ENCODE measurements around the gene C2CD2L.
A peak's percentile ranks its signal among the peaks of the same experiment; 100 is the strongest.
"Not testable (repeated sequence)": the region's sequence is repeated elsewhere in the genome, so short reads cannot be mapped to it uniquely, and the experiment has no call there.

Gene C2CD2L

GRCh38 chr11:119106564-119107537 is at the start of gene C2CD2L:
C2CD2L (plus strand) TSS chr11:119107344; CDS start chr11:119107742, 398 bp downstream.
- peak; percentile 88 to 91 for DNase-seq

- DNase-seq = not testable (repeated sequence)
These were observed 48.0 kb upstream of the C2CD2L start for GRCh38 chr11:119059128-119059527.

DNA sequence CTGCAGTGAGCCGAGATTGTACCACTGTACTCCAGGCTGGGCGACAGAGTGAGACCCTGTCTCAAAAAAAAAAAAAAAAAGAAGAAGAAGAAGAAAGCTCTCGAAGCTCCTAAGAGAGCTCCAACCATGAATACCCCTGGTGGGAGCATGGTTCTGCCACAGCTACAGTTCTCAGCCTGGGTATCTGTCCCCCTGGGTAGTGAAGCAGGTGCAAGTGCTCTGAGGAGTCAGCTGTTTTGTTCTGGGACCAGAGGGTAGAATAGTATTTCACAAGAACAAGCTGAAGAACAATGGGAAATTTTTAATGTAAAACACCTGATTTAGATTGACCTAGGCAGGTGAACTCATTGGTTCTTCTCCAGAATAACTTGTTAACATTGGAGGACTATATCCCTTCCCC is 45.9 kb upstream of the C2CD2L start:
- no peak for DNase-seq

- no peak for DNase-seq
These were observed 44.4 kb upstream of the C2CD2L start for GRCh38 chr11:119062779-119063178.

DNA sequence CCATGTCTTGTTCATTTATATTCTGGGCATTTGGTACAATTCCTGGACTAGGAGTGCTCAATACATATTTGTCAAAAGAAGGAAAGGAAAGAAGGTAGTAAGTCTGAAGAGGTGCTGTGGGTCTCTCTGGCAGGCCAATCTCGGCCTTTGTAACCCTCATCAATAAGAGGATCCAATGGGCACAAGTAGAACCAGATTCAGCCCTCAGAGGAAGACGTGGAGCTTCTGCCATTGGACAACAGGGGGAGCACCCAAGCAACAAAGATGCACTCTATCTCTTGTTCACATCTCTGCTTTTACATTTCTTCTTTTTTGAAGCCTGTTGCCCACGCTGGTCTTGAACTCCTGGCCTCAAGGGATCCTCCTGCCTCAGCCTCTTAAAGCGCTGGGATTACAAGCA is 41.8 kb upstream of the C2CD2L start:
- DNase-seq = peak; percentile 34 to 49

- DNase-seq = peak; percentile 98 to 99
These were observed 39.5 kb upstream of the C2CD2L start, which contains the start of gene VPS11 for GRCh38 chr11:119067371-119068222. VPS11 (plus strand) TSS chr11:119067818; CDS start chr11:119067824, 6 bp downstream.

GRCh38 chr11:119077839-119078238 is 29.3 kb upstream of the C2CD2L start:
- DNase-seq = no peak

- DNase-seq = no peak
These were observed 28.3 kb upstream of the C2CD2L start for GRCh38 chr11:119078675-119079420.

DNA sequence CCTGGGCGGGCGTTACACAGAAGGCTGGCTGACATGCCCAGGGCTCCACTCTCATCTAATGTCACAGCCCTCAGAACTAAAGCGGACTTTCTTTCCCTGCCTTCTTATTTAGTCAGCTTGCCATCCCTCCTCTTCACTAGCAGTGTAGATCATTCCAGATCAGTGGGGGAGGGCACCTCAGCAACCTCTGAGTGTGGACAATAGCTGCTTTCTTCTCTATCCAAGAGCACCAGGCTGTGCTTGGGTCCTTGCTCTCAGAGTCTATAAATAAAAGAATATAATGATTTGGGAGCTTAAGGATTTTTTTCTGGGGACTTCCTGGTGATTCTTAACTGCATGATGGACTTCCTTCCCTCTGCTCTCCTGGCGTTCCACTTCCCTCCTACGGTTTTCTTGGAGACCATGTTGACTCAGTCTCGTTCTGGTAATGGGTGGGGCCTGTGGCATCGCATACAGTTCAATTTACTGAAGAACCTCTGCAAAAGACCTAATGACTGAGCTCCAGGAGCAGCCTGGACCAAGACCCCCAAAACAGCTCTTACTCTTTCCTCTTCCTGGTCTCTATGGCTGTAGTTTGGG is 25.4 kb upstream of the C2CD2L start:
- no peak for DNase-seq

DNA sequence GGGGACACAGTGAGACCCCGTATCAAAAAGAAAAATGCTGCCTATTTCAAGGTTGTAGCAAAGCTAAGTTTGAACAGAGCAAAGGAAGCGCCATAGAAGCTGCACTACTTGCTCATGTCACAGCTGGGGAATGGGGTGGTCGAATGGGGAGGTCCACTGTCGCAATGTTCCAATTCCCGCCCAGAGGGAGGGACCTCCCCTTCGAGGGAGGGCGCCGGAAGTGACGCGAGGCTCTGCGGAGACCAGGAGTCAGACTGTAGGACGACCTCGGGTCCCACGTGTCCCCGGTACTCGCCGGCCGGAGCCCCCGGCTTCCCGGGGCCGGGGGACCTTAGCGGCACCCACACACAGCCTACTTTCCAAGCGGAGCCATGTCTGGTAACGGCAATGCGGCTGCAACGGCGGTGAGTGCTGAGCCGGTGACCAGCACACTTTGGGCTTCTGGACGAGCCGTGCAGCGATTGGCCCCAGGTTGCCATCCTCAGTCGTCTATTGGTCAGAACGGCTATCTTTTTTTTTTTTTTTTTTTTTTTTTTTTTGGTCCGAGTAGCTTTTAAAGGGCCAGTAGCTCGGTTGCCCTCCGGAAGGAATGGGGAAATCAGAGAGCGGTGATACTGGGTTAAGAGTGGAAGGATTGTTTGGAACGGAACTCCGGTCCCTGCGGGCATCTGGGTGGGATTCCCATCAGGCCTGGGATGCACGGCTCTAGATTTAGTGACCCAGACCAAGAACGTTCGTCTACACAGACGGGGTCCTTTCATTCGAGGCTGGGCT is 22.3 kb upstream of the C2CD2L start, which contains the start of gene HMBS:
Gene HMBS (plus strand): TSS at position 219 of the 774 bp plus-strand sequence. CDS start 153 bp downstream, at position 372.
- DNase-seq = peak; percentile 88 to 93

DNA sequence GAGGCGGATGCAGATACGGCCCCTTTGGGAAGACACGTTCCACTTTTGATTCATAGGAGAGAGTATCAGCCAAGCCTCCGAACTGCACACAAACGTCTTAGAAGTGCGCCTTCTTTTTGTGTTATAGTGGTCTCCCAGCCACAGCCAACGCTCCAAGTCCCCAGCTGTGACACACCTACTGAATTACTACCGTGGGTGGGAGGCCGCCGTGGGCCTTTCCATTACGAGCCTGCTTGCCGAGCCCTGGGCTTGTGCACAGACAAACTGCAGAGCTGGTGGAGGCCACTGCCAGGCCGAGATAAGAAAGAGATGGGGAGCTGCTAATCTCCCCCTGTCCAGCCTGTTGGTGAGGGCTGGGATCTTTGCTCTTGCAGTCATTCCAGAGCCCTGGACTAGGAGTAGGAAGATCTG is 21.7 kb upstream of the C2CD2L start:
- peak; percentile 46 to 50 for DNase-seq

DNA sequence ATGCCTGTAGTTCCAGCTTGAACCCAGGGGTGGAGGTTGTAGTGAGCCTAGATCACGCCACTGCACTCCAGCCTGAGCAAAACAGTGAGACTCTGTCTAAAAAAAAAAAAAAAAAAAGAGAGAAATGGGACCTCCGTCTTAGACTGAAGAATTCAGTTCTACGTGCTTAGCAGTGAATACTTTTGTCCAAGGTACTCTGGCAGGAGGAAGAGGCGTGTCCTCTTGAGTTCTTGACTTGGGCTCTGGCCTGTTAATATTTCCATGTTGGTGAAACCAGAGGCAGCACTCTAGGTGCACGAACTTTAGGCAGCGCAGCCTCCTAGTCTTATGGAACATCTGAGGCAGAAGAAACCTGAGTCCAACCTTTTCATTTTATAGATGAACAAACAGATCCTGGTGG is 20.0 kb upstream of the C2CD2L start:
- no peak for DNase-seq

DNA sequence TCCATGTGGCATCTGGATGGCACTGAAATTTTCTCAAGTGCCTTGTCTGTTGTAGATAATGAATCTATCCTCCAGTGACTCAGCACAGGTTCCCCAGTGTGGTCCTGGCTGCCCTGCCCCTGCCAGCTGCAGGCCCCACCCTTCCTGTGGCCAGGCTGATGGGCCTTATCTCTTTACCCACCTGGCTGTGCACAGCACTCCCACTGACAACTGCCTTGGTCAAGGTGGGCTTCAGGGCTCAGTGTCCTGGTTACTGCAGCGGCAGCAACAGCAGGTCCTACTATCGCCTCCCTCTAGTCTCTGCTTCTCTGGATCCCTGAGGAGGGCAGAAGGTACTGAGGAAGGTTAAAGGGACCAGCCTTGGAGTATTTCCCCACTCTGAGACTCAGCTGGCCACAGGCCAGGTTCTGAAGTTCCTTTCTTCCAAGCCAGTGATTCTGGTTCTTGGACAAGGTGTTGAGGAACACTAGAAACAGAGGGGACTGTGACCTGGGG is 19.4 kb upstream of the C2CD2L start:
- no peak for DNase-seq

GRCh38 chr11:119088406-119088805 is 18.7 kb upstream of the C2CD2L start:
- no peak for DNase-seq

DNA sequence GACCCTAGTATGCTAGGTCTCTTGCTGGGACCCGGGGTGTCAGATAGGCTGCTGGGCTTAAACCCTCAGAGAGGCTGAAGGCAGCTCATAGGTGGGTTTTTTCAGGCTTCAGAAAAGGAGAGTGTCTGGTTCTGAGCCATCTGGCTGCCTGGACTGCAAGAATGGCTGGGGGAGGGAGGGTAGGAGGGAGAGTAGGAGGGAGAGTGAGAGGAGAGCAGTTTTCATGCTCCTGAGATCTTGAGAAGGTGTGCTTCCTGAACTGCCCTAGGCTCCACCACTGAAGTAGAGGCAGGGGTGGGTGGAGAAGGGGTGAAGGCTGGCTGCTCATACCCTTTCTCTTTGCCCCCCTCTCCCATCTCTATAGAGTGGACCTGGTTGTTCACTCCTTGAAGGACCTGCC is 17.8 kb upstream of the C2CD2L start:
- DNase-seq = no peak

- DNase-seq = no peak
These were observed 16.0 kb upstream of the C2CD2L start for GRCh38 chr11:119091178-119091577.

DNA sequence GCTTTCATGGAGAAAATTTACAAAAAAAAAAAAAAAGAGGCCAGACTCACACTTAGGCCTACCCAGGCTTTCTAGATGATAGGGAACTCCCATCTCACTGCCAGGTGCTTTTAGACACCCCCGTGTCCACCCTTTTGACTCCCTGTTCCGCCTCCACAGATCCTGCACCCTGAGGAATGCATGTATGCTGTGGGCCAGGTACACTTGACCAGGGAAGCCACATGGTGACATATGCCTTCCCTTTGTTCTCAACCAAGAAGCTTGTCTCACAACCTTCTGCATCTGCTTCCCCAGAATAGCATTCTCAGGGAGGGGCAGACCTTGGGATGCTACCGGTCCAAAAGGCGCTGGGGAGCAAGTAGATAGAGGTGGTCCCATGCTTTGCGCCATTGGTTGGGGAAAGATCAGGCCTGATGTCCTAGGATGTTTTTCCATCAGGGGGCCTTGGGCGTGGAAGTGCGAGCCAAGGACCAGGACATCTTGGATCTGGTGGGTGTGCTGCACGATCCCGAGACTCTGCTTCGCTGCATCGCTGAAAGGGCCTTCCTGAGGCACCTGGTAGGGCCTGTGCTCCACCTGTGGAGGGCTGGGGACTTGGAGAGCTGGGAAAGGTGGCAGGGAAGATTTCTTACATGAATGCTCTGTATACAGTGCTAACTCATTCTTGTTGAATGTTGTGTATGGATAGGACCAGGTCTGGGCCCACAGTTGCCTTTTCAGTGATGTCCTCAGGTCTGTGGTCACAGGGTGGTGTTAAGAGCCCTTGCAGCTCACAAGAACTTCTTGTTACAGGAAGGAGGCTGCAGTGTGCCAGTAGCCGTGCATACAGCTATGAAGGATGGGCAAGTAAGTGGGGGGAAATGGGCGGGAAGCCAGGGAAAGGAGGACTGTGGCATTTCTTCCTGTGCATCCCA is 14.9 kb upstream of the C2CD2L start:
- peak in 1 of 2 donors; percentile 21 for DNase-seq

DNA sequence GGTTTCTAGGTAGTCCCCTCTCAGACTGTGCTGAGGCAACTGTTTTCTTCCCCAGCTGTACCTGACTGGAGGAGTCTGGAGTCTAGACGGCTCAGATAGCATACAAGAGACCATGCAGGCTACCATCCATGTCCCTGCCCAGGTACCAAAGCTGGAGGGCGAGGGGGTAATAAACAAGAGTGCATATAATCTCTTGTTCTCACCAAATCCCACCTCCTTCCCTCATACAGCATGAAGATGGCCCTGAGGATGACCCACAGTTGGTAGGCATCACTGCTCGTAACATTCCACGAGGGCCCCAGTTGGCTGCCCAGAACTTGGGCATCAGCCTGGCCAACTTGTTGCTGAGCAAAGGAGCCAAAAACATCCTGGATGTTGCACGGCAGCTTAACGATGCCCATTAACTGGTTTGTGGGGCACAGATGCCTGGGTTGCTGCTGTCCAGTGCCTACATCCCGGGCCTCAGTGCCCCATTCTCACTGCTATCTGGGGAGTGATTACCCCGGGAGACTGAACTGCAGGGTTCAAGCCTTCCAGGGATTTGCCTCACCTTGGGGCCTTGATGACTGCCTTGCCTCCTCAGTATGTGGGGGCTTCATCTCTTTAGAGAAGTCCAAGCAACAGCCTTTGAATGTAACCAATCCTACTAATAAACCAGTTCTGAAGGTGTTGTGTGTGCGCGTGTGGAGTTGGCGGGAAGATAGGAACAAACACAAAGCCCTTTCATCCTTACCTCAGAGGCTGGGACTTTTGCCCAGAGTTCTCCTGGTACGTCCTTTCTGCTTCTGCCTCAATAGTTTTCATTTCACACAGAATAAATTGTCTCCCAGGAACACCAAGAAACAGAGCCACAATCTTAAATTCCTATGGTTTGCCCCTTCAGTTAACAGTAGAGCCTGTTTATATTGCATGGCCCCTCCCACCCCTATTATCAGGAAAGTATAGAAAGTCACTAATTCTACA is 14.0 kb upstream of the C2CD2L start:
- peak in 1 of 2 donors; percentile 24 for DNase-seq

Data from stimulated activated CD4-positive, alpha-beta T cell treated with anti-CD3 and anti-CD28 coated beads, Interleukin-2, amount 100 ng/mL, for 24 hours (primary cell).